T-cell (primary cell): Measurements from ENCODE around the gene SORL1. TPM values are rescaled to one million over a fixed set of nuclear protein-coding genes. Genes with fewer than 3 reads are reported as not detected.

Experiments
- ATAC-seq, 4 experiments: fragments of 200-7000 bp in 3 of 4; fragments of 150-1000 bp in 1 of 4; cut with Tn5 transposase; replicated peaks in 1 of 4; 1 replicate in 3 of 4; 2 replicates in 1 of 4; pipeline ENCODE4 v1.10.0; 2021; ENCODE audit warnings: moderate library complexity in 3 of 4, mild to moderate bottlenecking in 2 of 4, moderate number of reproducible peaks in 1 of 4
- CTCF ChIA-PET, 2 donors: fragments of 300-600 bp; sonication (Branson Sonifier 250); formaldehyde crosslinking; loops; one replicate each; lab custom pipeline; 2022; ENCODE audit warnings: antibody characterized with exemption in 2 of 2; lab: Charles Lee
- POLR2A ChIA-PET, 2 donors: fragments of 300-600 bp; sonication (Branson Sonifier 250); formaldehyde crosslinking; loops; one replicate each; lab custom pipeline; 2022; ENCODE audit warnings: antibody characterized with exemption in 2 of 2; lab: Charles Lee
- DNase-seq, 35 experiments: peaks; one replicate each; pipeline versions ENCODE4 v3.0.0 to v3.0.0-alpha.2; 2013 to 2023
- H3K27ac ChIP-seq: one replicate; pipeline ENCODE4 v1.5.1; 2013; ENCODE audit warnings: low read length
- H3K27me3 ChIP-seq, 2 experiments: replicated peaks in 1 of 2; 1 replicate in 1 of 2; 2 replicates in 1 of 2; pipeline versions ENCODE4 v1.6.1 to v1.7.0; 2013; ENCODE audit warnings: low read length in 1 of 2, mixed read lengths in 1 of 2; ENCODE audit not compliant: control insufficient read depth in 2 of 2, insufficient read depth in 2 of 2; ENCODE audit errors: extremely low read depth in 1 of 2
- H3K36me3 ChIP-seq, 2 donors: 1 replicate in 1 of 2; 2 replicates in 1 of 2; pipeline versions ENCODE4 v1.6.1 to v1.7.0; 2013; ENCODE audit warnings: low read length in 1 of 2; ENCODE audit not compliant: control insufficient read depth in 2 of 2, insufficient read depth in 1 of 2; ENCODE audit errors: extremely low read depth in 1 of 2
- H3K4me1 ChIP-seq, 2 experiments: 1 replicate in 1 of 2; 2 replicates in 1 of 2; pipeline versions ENCODE4 v1.6.1 to v1.7.0; 2013; ENCODE audit warnings: low read length in 2 of 2, mixed read lengths in 1 of 2; ENCODE audit not compliant: insufficient read depth in 2 of 2, control insufficient read depth in 1 of 2; ENCODE audit errors: extremely low read depth in 1 of 2
- H3K4me3 ChIP-seq, 2 donors: 1 replicate in 1 of 2; 2 replicates in 1 of 2; pipeline versions ENCODE4 v1.5.1 to v1.7.0; 2013; ENCODE audit warnings: mild to moderate bottlenecking in 2 of 2, low read length in 1 of 2, moderate library complexity in 1 of 2; ENCODE audit not compliant: control insufficient read depth in 1 of 2; ENCODE audit errors: extremely low read depth in 1 of 2
- H3K9me3 ChIP-seq: 2 replicates; pipeline ENCODE4 v1.7.0; 2013
- H3K27ac Mint-ChIP-seq, 2 donors: one replicate each; pipeline ENCODE4 v1.8.0; 2020 to 2021; ENCODE audit warnings: mild to moderate bottlenecking in 2 of 2, mixed read lengths in 2 of 2
- H3K27me3 Mint-ChIP-seq, 2 donors: one replicate each; pipeline ENCODE4 v1.8.0; 2021 to 2022; ENCODE audit warnings: mixed read lengths in 2 of 2
- H3K36me3 Mint-ChIP-seq: one replicate; pipeline ENCODE4 v1.8.0; 2021; ENCODE audit warnings: mixed read lengths
- H3K4me1 Mint-ChIP-seq, 3 donors: one replicate each; pipeline ENCODE4 v1.8.0; 2020 to 2022; ENCODE audit warnings: mixed read lengths in 3 of 3, mild to moderate bottlenecking in 1 of 3
- H3K4me3 Mint-ChIP-seq, 3 donors: one replicate each; pipeline ENCODE4 v1.8.0; 2020 to 2022; ENCODE audit warnings: mild to moderate bottlenecking in 3 of 3, mixed read lengths in 3 of 3, moderate library complexity in 3 of 3
- H3K9me3 Mint-ChIP-seq, 3 donors: one replicate each; pipeline ENCODE4 v1.8.0; 2020 to 2022; ENCODE audit warnings: mixed read lengths in 3 of 3
- WGBS: methylation state at CpG from one replicate; pipeline ENCODE4 v1.1.5; 2013; ENCODE audit warnings: missing lambda C conversion rate; ENCODE audit not compliant: insufficient coverage; 5-methylcytosine and 5-hydroxymethylcytosine counted together
- total RNA-seq, 35 experiments: library from RNA in 6 of 35; stranded (reverse) in 6 of 35; fragments of 120-200 nt in 1 of 35; gene quantifications; one replicate each; pipeline versions ENCODE4 v1.2.1 to v1.2.4 and lab custom pipeline; 2013 to 2026

The SORL1 gene
- total RNA-seq, 5 donors from 2014 or later (not counting 1 experiment from before 2014, with no cell fraction given): 361 to 422 (median 392) TPM

- Histone ChIP-seq H3K4me1 (peaks cover 2 to 16% of the 10 kb centered on the region in 2 experiments), H3K27ac (no peak overlapping the region), H3K36me3 (no peaks in the 10 kb centered on the region), H3K27me3 (peaks cover 0 to 7% of the 10 kb centered on the region in 2 experiments), H3K4me3 (no peak overlapping the region), H3K9me3 (no peaks in the 10 kb centered on the region)
- WGBS: 76% methylated on average over 2 of the region's 3 CpGs
- no peak overlapping the region for H3K27ac Mint-ChIP-seq
- no peak for ATAC-seq
- ChIA-PET POLR2A (no interaction called here), CTCF (no interaction called here)
- H3K9me3 Mint-ChIP-seq: no peaks in the 10 kb centered on the region
- peaks cover 13 to 14% (median 13%) of the 10 kb centered on the region in 3 donors for H3K4me1 Mint-ChIP-seq
- H3K4me3 Mint-ChIP-seq: no peak overlapping the region
- H3K36me3 Mint-ChIP-seq: peaks cover 8% of the 10 kb centered on the region
- no peak for DNase-seq
- H3K27me3 Mint-ChIP-seq: peaks cover 2% of the 10 kb centered on the region in 2 donors
These were observed 207.7 kb downstream of the SORL1 start for GRCh38 chr11:121659811-121660210.

- H3K4me3 Mint-ChIP-seq: no peak overlapping the region
- no peak for DNase-seq
- H3K9me3 Mint-ChIP-seq: no peaks in the 10 kb centered on the region
- Histone ChIP-seq H3K27me3 (no peaks in the 10 kb centered on the region), H3K4me3 (no peak overlapping the region), H3K9me3 (no peaks in the 10 kb centered on the region), H3K27ac (no peak overlapping the region), H3K36me3 (no peaks in the 10 kb centered on the region), H3K4me1 (no peaks in the 10 kb centered on the region)
- ChIA-PET CTCF (interaction anchor here in 1 of 2 donors (0.6 kb wide), 1 partner anchor 896 kb away, joined by 6 read pairs; no protein-coding TSS in a partner anchor), POLR2A (no interaction called here)
- no peak overlapping the region for H3K27ac Mint-ChIP-seq
- no peak for ATAC-seq
- H3K27me3 Mint-ChIP-seq: peaks cover 2 to 4% of the 10 kb centered on the region in 2 donors
- no peaks in the 10 kb centered on the region for H3K4me1 Mint-ChIP-seq
- peaks cover 8% of the 10 kb centered on the region for H3K36me3 Mint-ChIP-seq
- WGBS: 68% methylated on average over 3 of the region's 4 CpGs
These were observed 209.9 kb downstream of the SORL1 start for GRCh38 chr11:121661880-121662486.

GRCh38 chr11:121664144-121664543, 212.0 kb downstream of the SORL1 start:
- ChIA-PET CTCF (no interaction called here), POLR2A (no interaction called here)
- H3K9me3 ChIP-seq: no peaks in the 10 kb centered on the region
- H3K27ac ChIP-seq: no peak overlapping the region
- H3K4me3 ChIP-seq: no peak overlapping the region
- no peaks in the 10 kb centered on the region for H3K9me3 Mint-ChIP-seq
- H3K4me1 ChIP-seq: no peaks in the 10 kb centered on the region
- ATAC-seq (no peak), DNase-seq (no peak)
- H3K27me3 ChIP-seq: no peaks in the 10 kb centered on the region
- peaks cover 2 to 9% of the 10 kb centered on the region in 2 donors for H3K27me3 Mint-ChIP-seq
- no peak overlapping the region for H3K4me3 Mint-ChIP-seq
- H3K36me3 ChIP-seq: no peaks in the 10 kb centered on the region
- no peaks in the 10 kb centered on the region for H3K4me1 Mint-ChIP-seq
- peaks cover 8% of the 10 kb centered on the region for H3K36me3 Mint-ChIP-seq
- H3K27ac Mint-ChIP-seq: no peak overlapping the region

GRCh38 chr11:121665206-121665838, 213.2 kb downstream of the SORL1 start:
- Histone ChIP-seq H3K4me3 (no peak overlapping the region), H3K27ac (no peak overlapping the region), H3K4me1 (no peaks in the 10 kb centered on the region), H3K9me3 (no peaks in the 10 kb centered on the region), H3K36me3 (no peaks in the 10 kb centered on the region), H3K27me3 (no peaks in the 10 kb centered on the region)
- DNase-seq (no peak), ATAC-seq (no peak)
- H3K4me1 Mint-ChIP-seq: no peaks in the 10 kb centered on the region
- ChIA-PET POLR2A (no interaction called here), CTCF (interaction anchor here in 1 of 2 donors (0.6 kb wide), 2 partner anchors 257 to 413 kb away, joined by 3 to 5 read pairs; no protein-coding TSS in a partner anchor)
- 84% methylated on average over 6 of the region's 6 CpGs for WGBS
- peaks cover 8% of the 10 kb centered on the region for H3K36me3 Mint-ChIP-seq
- H3K9me3 Mint-ChIP-seq: no peaks in the 10 kb centered on the region
- no peak overlapping the region for H3K27ac Mint-ChIP-seq
- peaks cover 2 to 9% of the 10 kb centered on the region in 2 donors for H3K27me3 Mint-ChIP-seq
- H3K4me3 Mint-ChIP-seq: no peak overlapping the region

- H3K27ac ChIP-seq: no peak overlapping the region
- ChIA-PET POLR2A (no interaction called here), CTCF (no interaction called here)
- WGBS: no CpG with 5 or more reads among the region's 1 CpG
- no peaks in the 10 kb centered on the region for H3K36me3 ChIP-seq
- H3K4me1 ChIP-seq: no peaks in the 10 kb centered on the region
- no peak for ATAC-seq
- no peak overlapping the region for H3K4me3 ChIP-seq
- Mint-ChIP-seq H3K27me3 (peaks cover 2 to 9% of the 10 kb centered on the region in 2 donors), H3K9me3 (no peaks in the 10 kb centered on the region), H3K27ac (no peak overlapping the region), H3K4me1 (no peaks in the 10 kb centered on the region), H3K4me3 (no peak overlapping the region), H3K36me3 (peaks cover 2% of the 10 kb centered on the region)
- H3K9me3 ChIP-seq: no peaks in the 10 kb centered on the region
- DNase-seq: no peak
- H3K27me3 ChIP-seq: no peaks in the 10 kb centered on the region
These were observed 215.7 kb downstream of the SORL1 start for GRCh38 chr11:121667836-121668235.

GRCh38 chr11:121669422-121669821, 217.3 kb downstream of the SORL1 start:
- no peaks in the 10 kb centered on the region for H3K4me1 ChIP-seq
- CTCF ChIA-PET: no interaction called here
- H3K9me3 ChIP-seq: no peaks in the 10 kb centered on the region
- H3K27ac ChIP-seq: no peak overlapping the region
- DNase-seq (no peak), ATAC-seq (no peak)
- Mint-ChIP-seq H3K4me1 (no peaks in the 10 kb centered on the region), H3K27ac (no peak overlapping the region), H3K27me3 (peaks cover 0 to 9% of the 10 kb centered on the region in 2 donors), H3K4me3 (no peak overlapping the region), H3K9me3 (no peaks in the 10 kb centered on the region), H3K36me3 (no peaks in the 10 kb centered on the region)
- no CpG with 5 or more reads among the region's 4 CpGs for WGBS
- H3K4me3 ChIP-seq: no peak overlapping the region
- no peaks in the 10 kb centered on the region for H3K27me3 ChIP-seq
- POLR2A ChIA-PET: no interaction called here
- H3K36me3 ChIP-seq: no peaks in the 10 kb centered on the region
